Fibroblast of mammary gland (primary cell): ENCODE results near the gene LYRM9.

Source experiments
- DNase-seq: peaks from one replicate; pipeline ENCODE4 v3.0.0-alpha.2; 2010; ENCODE audit warnings: low read depth
- H3K4me3 ChIP-seq: 2 replicates; pipeline ENCODE4 v1.5.1; 2011; ENCODE audit warnings: low read depth, mild to moderate bottlenecking, low read length, moderate library complexity; ENCODE audit not compliant: control insufficient read depth
- CTCF ChIP-seq: conservative IDR thresholded peaks from 2 replicates; pipeline ENCODE4 v1.5.1; 2011; ENCODE audit warnings: low read depth, low read length, inconsistent platforms; ENCODE audit not compliant: control insufficient read depth, insufficient read depth

LYRM9 gene

GRCh38 chr17:27898096-27898495 lies 4.9 kb upstream of the LYRM9 start:
- no peak for TF ChIP-seq CTCF
- no peak overlapping the region for H3K4me3 ChIP-seq
- no peak for DNase-seq

GRCh38 chr17:27896701-27897100 lies 3.5 kb upstream of the LYRM9 start:
- TF ChIP-seq CTCF = no peak
- no peak overlapping the region for H3K4me3 ChIP-seq
- DNase-seq = no peak

GRCh38 chr17:27895940-27896535 lies 2.9 kb upstream of the LYRM9 start:
- no peak for TF ChIP-seq CTCF
- no peak overlapping the region for H3K4me3 ChIP-seq
- DNase-seq = no peak

GRCh38 chr17:27895123-27895895 lies 2.1 kb upstream of the LYRM9 start:
- no peak for TF ChIP-seq CTCF
- H3K4me3 ChIP-seq = no peak overlapping the region
- DNase-seq = no peak

- DNase-seq = peak; percentile 24
- H3K4me3 ChIP-seq = no peak overlapping the region
- TF ChIP-seq CTCF = no peak
Measured at GRCh38 chr17:27893841-27894503, 807 bp upstream of the LYRM9 start.

- no peak for DNase-seq
- H3K4me3 ChIP-seq = peak overlapping the region; percentile 57
- no peak for TF ChIP-seq CTCF
Measured at GRCh38 chr17:27892542-27892865, 661 bp downstream of the LYRM9 start.
